GM12878 (cell line): Measurements from ENCODE around the gene ADAT3. TPM values are rescaled to one million over a fixed set of nuclear protein-coding genes. Genes with fewer than 3 reads are reported as not detected.

Experiments used
- ATAC-seq: fragments of 200-7000 bp; cut with Tn5 transposase; 3 replicates; pipeline ENCODE4 v1.9.1; 2020; ENCODE audit warnings: mild to moderate bottlenecking, moderate library complexity
- BruUV-seq: library from RNA; stranded (reverse); fragments of 400-500 nt; replicated peaks from 2 replicates; lab custom pipeline; 2021; lab: Mats Ljungman, UMichigan
- CTCF ChIA-PET: fragments of 300-600 bp; sonication (Branson Sonifier 250); formaldehyde crosslinking; extraction: SDS; loops from one replicate; lab custom pipeline; 2021; ENCODE audit warnings: inconsistent platforms; lab: Yijun Ruan, JAX
- POLR2A ChIA-PET: fragments of 350-600 bp; formaldehyde crosslinking; extraction: SDS; loops from one replicate; lab custom pipeline; 2021; ENCODE audit warnings: inconsistent platforms; lab: Charles Lee
- RAD21 ChIA-PET: fragments of 300-600 bp; sonication (Branson Sonifier 250); formaldehyde crosslinking; loops from one replicate; lab custom pipeline; 2023; ENCODE audit warnings: antibody characterized with exemption; ENCODE audit not compliant: unreplicated experiment; lab: Charles Lee
- SMC1A ChIA-PET: fragments of 300-600 bp; sonication (Branson Sonifier 250); formaldehyde crosslinking; loops from one replicate; lab custom pipeline; 2023; ENCODE audit not compliant: unreplicated experiment, uncharacterized antibody; lab: Charles Lee
- DNase-seq: peaks from one replicate; pipeline ENCODE4 v3.0.0-alpha.2; 2011; ENCODE audit warnings: low read depth, low spot score
- FAIRE-seq: peaks from 3 replicates; lab custom pipeline; 2011; peaks lifted over from hg19 to GRCh38; lab: Jason Lieb, UNC
- H2AFZ ChIP-seq: 2 replicates; pipeline ENCODE4 v1.6.0; 2011; ENCODE audit warnings: low read depth, low read length, control low read depth; ENCODE audit not compliant: control insufficient read depth
- H3K27ac ChIP-seq: 2 replicates; pipeline ENCODE4 v1.5.1; 2011; ENCODE audit warnings: control low read depth; ENCODE audit not compliant: control insufficient read depth, insufficient read depth
- H3K27me3 ChIP-seq, 2 experiments: replicated peaks in 1 of 2; 2 replicates each; pipeline versions ENCODE4 v1.6.0 to v1.6.1; 2011; ENCODE audit warnings: low read length in 1 of 2; ENCODE audit not compliant: control insufficient read depth in 2 of 2, insufficient read depth in 2 of 2
- H3K36me3 ChIP-seq, 2 experiments: 2 replicates each; pipeline ENCODE4 v1.5.1; 2011; ENCODE audit warnings: low read length in 1 of 2; ENCODE audit not compliant: control insufficient read depth in 2 of 2, insufficient read depth in 2 of 2
- H3K4me1 ChIP-seq: 2 replicates; pipeline ENCODE4 v1.6.1; 2011; ENCODE audit warnings: mild to moderate bottlenecking, low read length, moderate library complexity, mixed read lengths; ENCODE audit not compliant: control insufficient read depth, insufficient read depth
- H3K4me2 ChIP-seq: 2 replicates; pipeline ENCODE4 v1.6.0; 2011; ENCODE audit warnings: control low read depth; ENCODE audit not compliant: control insufficient read depth, insufficient read depth
- H3K4me3 ChIP-seq: fragments of 200-600 bp; sonication (generic); 2 replicates; pipeline ENCODE4 v1.5.1; 2016
- H3K79me2 ChIP-seq: 2 replicates; pipeline ENCODE4 v1.6.0; 2011; ENCODE audit warnings: low read length; ENCODE audit not compliant: control insufficient read depth, insufficient read depth
- H3K9ac ChIP-seq: 2 replicates; pipeline ENCODE4 v1.8.0; 2011; ENCODE audit warnings: low read length, control low read depth, mixed read lengths; ENCODE audit not compliant: control insufficient read depth, insufficient read depth
- H3K9me3 ChIP-seq: replicated peaks from 3 replicates; pipeline ENCODE4 v1.5.1; 2011; ENCODE audit warnings: mild to moderate bottlenecking, low read length; ENCODE audit not compliant: control insufficient read depth, insufficient read depth
- H4K20me1 ChIP-seq: 2 replicates; pipeline ENCODE4 v1.6.0; 2011; ENCODE audit not compliant: control insufficient read depth, insufficient read depth
- ATF7 ChIP-seq: fragments of 450-650 bp; IDR thresholded peaks from 2 replicates; pipeline ENCODE4 v1.6.1; 2016; ENCODE audit warnings: low read depth, mild to moderate bottlenecking
- BRCA1 ChIP-seq: IDR thresholded peaks from 2 replicates; pipeline ENCODE4 v1.6.1; 2011; ENCODE audit warnings: low read depth, low read length, improper control_type of control experiment
- CBX5 ChIP-seq: sonication (generic); IDR thresholded peaks from 2 replicates; pipeline ENCODE4 v1.6.1; 2016; ENCODE audit warnings: low read depth, moderate library complexity, mild to moderate bottlenecking, inconsistent platforms
- CHD2 ChIP-seq: IDR thresholded peaks from 2 replicates; pipeline ENCODE4 v1.6.1; 2011; ENCODE audit warnings: low read depth, low read length, improper control_type of control experiment, borderline replicate concordance
- ELK1 ChIP-seq: IDR thresholded peaks from 2 replicates; pipeline ENCODE4 v1.6.1; 2012; ENCODE audit warnings: low read depth, low read length, improper control_type of control experiment
- EP300 ChIP-seq, 2 experiments: fragments of 150-350 bp in 1 of 2; IDR thresholded peaks; 2 replicates each; pipeline ENCODE4 v1.6.1; 2011 to 2012; ENCODE audit warnings: low read depth in 2 of 2, low read length in 2 of 2, borderline replicate concordance in 1 of 2, improper control_type of control experiment in 1 of 2, inconsistent platforms in 1 of 2; ENCODE audit not compliant: control insufficient read depth in 1 of 2
- FOXK2 ChIP-seq: fragments of 450-650 bp; IDR thresholded peaks from 2 replicates; pipeline ENCODE4 v1.6.1; 2017; ENCODE audit warnings: mild to moderate bottlenecking, moderate library complexity
- GABPA ChIP-seq: IDR thresholded peaks from 2 replicates; pipeline ENCODE4 v1.6.1; 2014; ENCODE audit warnings: antibody characterized with exemption, low read depth, mild to moderate bottlenecking, inconsistent platforms
- HCFC1 ChIP-seq: fragments of 150-350 bp; IDR thresholded peaks from 2 replicates; pipeline ENCODE4 v1.6.1; 2014; ENCODE audit warnings: low read length
- RAD21 ChIP-seq: IDR thresholded peaks from 2 replicates; pipeline ENCODE4 v1.6.1; 2011; ENCODE audit warnings: mild to moderate bottlenecking, low read depth, low read length, moderate library complexity; ENCODE audit not compliant: insufficient read depth
- SMARCA5 ChIP-seq: fragments of 450-650 bp; IDR thresholded peaks from 2 replicates; pipeline ENCODE4 v1.6.1; 2017; ENCODE audit warnings: mild to moderate bottlenecking
- TCF3 ChIP-seq: IDR thresholded peaks from 2 replicates; pipeline ENCODE4 v1.6.1; 2012; ENCODE audit warnings: low read depth, mild to moderate bottlenecking, low read length, borderline replicate concordance; ENCODE audit not compliant: insufficient read depth
- WRNIP1 ChIP-seq: IDR thresholded peaks from 2 replicates; pipeline ENCODE4 v1.6.1; 2011; ENCODE audit warnings: low read depth, low read length, improper control_type of control experiment, borderline replicate concordance
- WGBS: methylation state at CpG from one replicate; pipeline ENCODE4 v1.1.6; 2016; ENCODE audit warnings: low lambda C conversion rate; ENCODE audit not compliant: insufficient replicate concordance, insufficient coverage; ENCODE audit errors: missing lambda C conversion rate; 5-methylcytosine and 5-hydroxymethylcytosine counted together
- in situ Hi-C: fragments of 300-500 bp; cut with MboI; formaldehyde crosslinking; loops from 9 replicates; pipeline ENCODE4 v1.14.3; 2018; ENCODE audit warnings: mixed read lengths
- intact Hi-C: fragments of 100-400 bp; cut with micrococcal nuclease; formaldehyde crosslinking; loops from one replicate; pipeline ENCODE4 v1.14.2; 2022; ENCODE audit not compliant: unreplicated experiment
- polyA plus RNA-seq, 11 experiments: library from polyadenylated mRNA; depleted of rRNA in 4 of 11; unstranded in 6 of 11; stranded (reverse) in 5 of 11; fragments of >200 nt; fragmentation: Nextera tagmentation in 4 of 11; fragmentation: Illumina TruSeq in 1 of 11; extraction: Ambion mirVana in 4 of 11; extraction: Trizol in 1 of 11; gene quantifications; 1 replicate in 1 of 11; 2 replicates in 10 of 11; pipeline versions ENCODE4 v1.2.1 to v1.2.3, GENCODE V29; 2011 to 2016; ENCODE audit warnings: inconsistent platforms in 2 of 11, missing spikeins in 2 of 11, low read depth in 1 of 11
- total RNA-seq, 4 experiments: library from RNA; depleted of rRNA in 3 of 4; stranded (reverse); fragments of >200 nt in 3 of 4; fragmentation: Illumina TruSeq in 1 of 4; extraction: Trizol in 1 of 4; gene quantifications; 2 replicates each; pipeline versions ENCODE4 v1.2.1 to v1.2.3, GENCODE V29; 2013 to 2021

Gene ADAT3
- total and polyA plus RNA-seq, 10 of the 15 experiments (the other 5 are each of a cell fraction or from before 2014, with no cell fraction given) = 0.27 to 11.8 (median 7.7) TPM; not detected in 3

GRCh38 chr19:1868971-1869370 lies 36.2 kb upstream of the ADAT3 start (continued):
- TF ChIP-seq ELK1 = no peak
- no peak for TF ChIP-seq FOXK2
- no peak for TF ChIP-seq BRCA1
- TF ChIP-seq, all 136 proteins: peak for 0

DNA sequence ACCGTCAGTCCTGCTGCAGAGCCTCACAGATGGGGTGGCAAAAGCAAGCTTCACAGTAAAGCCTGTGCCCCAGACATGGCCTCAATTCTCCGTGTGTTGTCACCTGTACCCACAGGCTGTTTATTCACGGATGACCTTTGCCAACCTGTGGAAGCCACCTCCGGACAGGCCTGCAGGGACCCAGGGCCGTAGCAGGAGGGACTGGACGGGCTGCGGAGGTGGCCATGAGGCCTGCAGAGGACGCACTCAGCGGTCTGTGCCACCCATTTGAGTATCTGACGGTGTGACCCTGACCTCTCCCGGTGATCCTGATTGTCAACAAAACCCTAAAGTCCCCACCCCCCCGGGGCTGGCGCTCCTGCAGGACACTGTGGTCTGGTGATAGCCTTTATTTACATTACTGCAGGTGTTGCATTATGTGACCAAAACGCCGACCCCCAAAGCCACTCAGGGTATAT lies 34.0 kb upstream of the ADAT3 start:
- in situ Hi-C loops = loop anchor here (25.0 kb wide), 1 partner anchor 1491 kb away; the partner anchor contains the start of gene NFIC
- no peak overlapping the region for H3K4me3 ChIP-seq
- 89% methylated on average over 15 of the region's 15 CpGs for WGBS
- DNase-seq (no peak), ATAC-seq (no peak), FAIRE-seq (no peak)
- BruUV-seq = no TSS peak
- H3K79me2 ChIP-seq = peaks cover 39% of the 10 kb centered on the region
- H3K9me3 ChIP-seq = no peaks in the 10 kb centered on the region
- RAD21 ChIA-PET = no interaction called here
- SMC1A ChIA-PET = no interaction called here
- no peaks in the 10 kb centered on the region for H3K27me3 ChIP-seq
- no peak overlapping the region for H2AFZ ChIP-seq
- no peak for TF ChIP-seq GABPA
- no peak for TF ChIP-seq SMARCA5
- TF ChIP-seq CBX5 = no peak
- TF ChIP-seq EP300 (IDR thresholded peaks at IDR 0.05; ENCODE audit: borderline replicate concordance in 1 of 2, control insufficient read depth in 1 of 2, low read depth in 2 of 2, low read length in 2 of 2) = no peak
- no peak for TF ChIP-seq CHD2
- no peak for TF ChIP-seq HCFC1
- no peak for TF ChIP-seq WRNIP1
- TF ChIP-seq ATF7 = no peak
- TF ChIP-seq RAD21 = no peak
- no peak for TF ChIP-seq TCF3
- no peak overlapping the region for H3K9ac ChIP-seq
- intact Hi-C loops = no loop called here
- POLR2A ChIA-PET = no interaction called here
- no peak overlapping the region for H3K4me2 ChIP-seq
- CTCF ChIA-PET = no interaction called here
- H3K27ac ChIP-seq = no peak overlapping the region
- no peaks in the 10 kb centered on the region for H4K20me1 ChIP-seq
- H3K4me1 ChIP-seq = no peaks in the 10 kb centered on the region
- peaks cover 3 to 9% of the 10 kb centered on the region in 2 experiments; a peak in 3 of 4 replicates for H3K36me3 ChIP-seq
